Heart left ventricle (tissue), 16 donors: ENCODE measurements around the gene PCBD2. TPM values are rescaled to one million over a fixed set of nuclear protein-coding genes. Genes with fewer than 3 reads are reported as not detected.
"Not testable (repeated sequence)": the region's sequence is repeated elsewhere in the genome, so short reads cannot be mapped to it uniquely, and the experiment has no call there.

Experiments used
- ATAC-seq, 4 donors: fragments of 200-7000 bp; cut with Tn5 transposase; one replicate each; pipeline ENCODE4 v1.9.1; 2020 to 2022; ENCODE audit warnings: moderate library complexity in 4 of 4, mild to moderate bottlenecking in 3 of 4, moderate number of reproducible peaks in 1 of 4
- DNase-seq, 5 donors: peaks; one replicate each; pipeline ENCODE4 v3.0.0-alpha.2; 2020
- H3K27ac ChIP-seq, 12 donors: fragments of 200-600 bp; sonication (generic) in 4 of 12; one replicate each; pipeline versions ENCODE4 v1.5.0 to v1.8.0; 2016 to 2022; ENCODE audit warnings: mild to moderate bottlenecking in 2 of 12
- H3K27me3 ChIP-seq, 9 donors: fragments of 200-600 bp; sonication (generic) in 2 of 9; one replicate each; pipeline versions ENCODE4 v1.5.1 to v1.8.0; 2016 to 2022; ENCODE audit warnings: mild to moderate bottlenecking in 3 of 9
- H3K36me3 ChIP-seq, 9 donors: fragments of 200-600 bp; sonication (generic) in 2 of 9; one replicate each; pipeline versions ENCODE4 v1.5.0 to v1.8.0; 2018 to 2022; ENCODE audit warnings: mild to moderate bottlenecking in 2 of 9
- H3K4me1 ChIP-seq, 12 donors: fragments of 200-600 bp; sonication (generic) in 4 of 12; one replicate each; pipeline versions ENCODE4 v1.5.0 to v1.8.0; 2016 to 2022; ENCODE audit warnings: mild to moderate bottlenecking in 3 of 12
- H3K4me3 ChIP-seq, 12 donors: fragments of 200-600 bp; sonication (generic) in 4 of 12; one replicate each; pipeline versions ENCODE4 v1.5.0 to v1.8.0; 2017 to 2022; ENCODE audit warnings: mild to moderate bottlenecking in 9 of 12, moderate library complexity in 4 of 12
- H3K9me3 ChIP-seq, 12 donors: fragments of 200-600 bp; sonication (generic) in 4 of 12; one replicate each; pipeline versions ENCODE4 v1.5.0 to v1.8.0; 2016 to 2022; ENCODE audit warnings: mild to moderate bottlenecking in 1 of 12
- POLR2A ChIP-seq, 2 donors: fragments of 450-650 bp; IDR thresholded peaks; one replicate each; pipeline ENCODE4 v1.6.1; 2017; ENCODE audit warnings: antibody characterized with exemption in 2 of 2, mild to moderate bottlenecking in 2 of 2, moderate library complexity in 2 of 2
- WGBS, 4 donors: extraction: QIAGEN DNeasy Blood & Tissue Kit in 2 of 4; methylation state at CpG; one replicate each; pipeline versions ENCODE4 v1.1.5 to v1.1.7; 2013 to 2018; 5-methylcytosine and 5-hydroxymethylcytosine counted together
- intact Hi-C, 10 donors: fragments of 100-400 bp; cut with DNase I; formaldehyde crosslinking; loops; one replicate each; pipeline versions ENCODE4 v1.11.1 to v1.14.2; 2022
- polyA plus RNA-seq, 2 donors: library from polyadenylated mRNA; stranded (reverse); fragments of 200-250 nt; gene quantifications; one replicate each; pipeline ENCODE4 v1.2.3, GENCODE V29; 2013
- total RNA-seq, 9 donors: library from RNA; depleted of rRNA in 2 of 9; stranded (reverse); fragments of >200 nt in 2 of 9; fragmentation: NEBNext Ultra II Directional in 3 of 9; extraction: Animal tissue kit (Norgen Biotek cat#: 25700) in 3 of 9; gene quantifications; one replicate each; pipeline versions ENCODE4 v1.1.0 to v1.2.4, GENCODE V29; 2016 to 2023
- TF ChIP-seq, protein P1 (sequence below), 12 donors: fragments of 200-600 bp; sonication (generic) in 4 of 12; IDR thresholded peaks; one replicate each; pipeline versions ENCODE4 v1.5.0 to v1.8.0; 2018 to 2022; ENCODE audit warnings: antibody characterized with exemption in 12 of 12, mild to moderate bottlenecking in 5 of 12
- donor health status: ischemic (EF 13 %, LVEDD 7.1; RV severe dilation, severe dysfunction).
- donor health status: healthy with polysubstance abuse.
- donor health status: DM: no; HTN: yes; CAD: no.
- donor health status: DM: no; HTN: no; CAD: no.
- donor health status: ischemic (EF 25% LVEDD 6.9; RV normal size, moderate dysfunction).
- donor health status: ischemic (EF 25% LVEDD 5.7; RV mildly dilated, moderate dysfunction).
- donor health status: healthy.
- donor health status: DM: yes; HTN: yes; CAD: no.
- donor health status: ischemic (EF 35%, LVEDD 5.7; RV mildly dilated, moderate dysfunction).
- donor health status: nonischemic (EF 11% LVEDD 7.7; RV severe dilation, severe dysfunction).
- donor health status: DM: yes; HTN: yes; CAD: no.
- donor health status: PGD.
- donor health status: ischemic (EF 29% LVEDD 5.4; RV normal size, mild dysfunction).
- donor health status: nonischemic (EF 23%, LVEDD 6.1; RV moderate dilation, normal function).

PCBD2 gene
- total and polyA plus RNA-seq, 11 donors, result 9.1 to 31.6 (median 19.7) TPM

DNA sequence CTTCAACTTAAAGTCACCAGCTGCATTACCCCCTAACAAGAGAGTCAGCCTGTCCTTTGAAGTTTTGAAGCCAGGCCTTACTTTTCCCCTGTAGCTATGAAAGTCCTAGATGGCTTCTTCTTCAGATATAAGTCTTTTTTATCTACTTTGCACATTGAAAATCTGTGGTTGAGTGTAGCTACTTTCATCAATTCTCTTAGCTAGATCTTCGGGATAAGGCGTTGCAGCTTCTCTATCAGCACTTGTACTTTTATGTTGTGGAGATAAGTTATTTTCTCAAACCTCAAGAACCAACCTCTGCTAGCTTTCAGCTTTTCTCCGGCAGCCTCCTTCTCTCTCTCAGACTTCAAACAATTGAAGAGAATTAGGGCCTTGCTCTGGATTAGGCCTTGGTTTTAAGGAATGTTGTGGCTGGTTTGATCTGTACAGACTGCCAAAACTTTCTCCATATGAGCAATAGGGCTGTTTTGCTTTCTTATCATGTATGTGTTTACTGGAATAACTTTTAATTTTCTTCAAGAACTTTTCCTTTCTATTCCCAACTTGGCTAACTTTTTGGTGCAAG lies 84.4 kb downstream of the PCBD2 start:
- TF ChIP-seq, protein P1, sequence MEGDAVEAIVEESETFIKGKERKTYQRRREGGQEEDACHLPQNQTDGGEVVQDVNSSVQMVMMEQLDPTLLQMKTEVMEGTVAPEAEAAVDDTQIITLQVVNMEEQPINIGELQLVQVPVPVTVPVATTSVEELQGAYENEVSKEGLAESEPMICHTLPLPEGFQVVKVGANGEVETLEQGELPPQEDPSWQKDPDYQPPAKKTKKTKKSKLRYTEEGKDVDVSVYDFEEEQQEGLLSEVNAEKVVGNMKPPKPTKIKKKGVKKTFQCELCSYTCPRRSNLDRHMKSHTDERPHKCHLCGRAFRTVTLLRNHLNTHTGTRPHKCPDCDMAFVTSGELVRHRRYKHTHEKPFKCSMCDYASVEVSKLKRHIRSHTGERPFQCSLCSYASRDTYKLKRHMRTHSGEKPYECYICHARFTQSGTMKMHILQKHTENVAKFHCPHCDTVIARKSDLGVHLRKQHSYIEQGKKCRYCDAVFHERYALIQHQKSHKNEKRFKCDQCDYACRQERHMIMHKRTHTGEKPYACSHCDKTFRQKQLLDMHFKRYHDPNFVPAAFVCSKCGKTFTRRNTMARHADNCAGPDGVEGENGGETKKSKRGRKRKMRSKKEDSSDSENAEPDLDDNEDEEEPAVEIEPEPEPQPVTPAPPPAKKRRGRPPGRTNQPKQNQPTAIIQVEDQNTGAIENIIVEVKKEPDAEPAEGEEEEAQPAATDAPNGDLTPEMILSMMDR (IDR thresholded peaks at IDR 0.05), result no peak
- no peak for TF ChIP-seq POLR2A (IDR thresholded peaks at IDR 0.05)
- no peaks in the 10 kb centered on the region for H3K27me3 ChIP-seq
- DNase-seq, result no peak
- 78 to 92% (median 85%) methylated on average over 3 of the region's 3 CpGs for WGBS, 4 donors
- ATAC-seq, result no peak
- intact Hi-C loops, result no loop called here
- no peak overlapping the region for H3K4me3 ChIP-seq
- peaks cover 0 to 7% (median 0%) of the 10 kb centered on the region in 12 donors for H3K4me1 ChIP-seq
- no peaks in the 10 kb centered on the region for H3K36me3 ChIP-seq
- peaks cover 0 to 7% (median 0%) of the 10 kb centered on the region in 12 donors for H3K9me3 ChIP-seq
- no peak overlapping the region for H3K27ac ChIP-seq

- H3K4me1 ChIP-seq, H3K27me3 ChIP-seq, intact Hi-C loops, H3K27ac ChIP-seq, DNase-seq, H3K36me3 ChIP-seq, ATAC-seq, H3K4me3 ChIP-seq, H3K9me3 ChIP-seq: not testable (repeated sequence)
- WGBS, 4 donors, result 47 to 60% (median 53%) methylated on average over 5 of the region's 5 CpGs
Observed at GRCh38 chr5:134990183-134990582, 85.3 kb downstream of the PCBD2 start.

- Histone ChIP-seq H3K27me3 (no peaks in the 10 kb centered on the region), H3K4me3 (no peak overlapping the region), H3K9me3 (peaks cover 0 to 7% (median 0%) of the 10 kb centered on the region in 12 donors), H3K4me1 (peaks cover 0 to 7% (median 0%) of the 10 kb centered on the region in 12 donors), H3K36me3 (no peaks in the 10 kb centered on the region), H3K27ac (no peak overlapping the region)
- WGBS, 4 donors, result 91 to 95% (median 92%) methylated on average over 5 of the region's 5 CpGs
- intact Hi-C loops, result no loop called here
- TF ChIP-seq, protein P1 (IDR thresholded peaks at IDR 0.05), result no peak
- TF ChIP-seq POLR2A (IDR thresholded peaks at IDR 0.05), result no peak
- no peak for ATAC-seq
- DNase-seq, result no peak
Observed at GRCh38 chr5:134992148-134992547, 87.2 kb downstream of the PCBD2 start.

DNA sequence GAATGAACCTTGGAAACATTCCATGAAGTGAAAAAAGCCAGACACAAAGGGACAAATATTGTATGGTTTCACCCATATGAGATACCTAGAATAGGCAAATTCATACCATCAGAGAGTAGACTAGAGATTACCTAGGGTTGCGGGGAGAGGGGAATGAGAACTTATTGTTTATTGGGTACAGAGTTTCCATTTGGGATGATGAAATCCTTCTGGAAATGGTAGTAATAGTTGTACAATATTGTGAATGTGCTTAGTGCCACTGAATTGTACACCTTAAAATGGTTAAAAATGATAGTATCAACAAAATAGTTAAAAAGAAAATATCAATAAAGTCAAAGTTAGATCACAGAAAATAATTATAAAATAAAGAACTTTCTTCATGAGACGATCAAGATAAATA lies 88.2 kb downstream of the PCBD2 start:
- Histone ChIP-seq H3K9me3 (peaks cover 0 to 9% (median 0%) of the 10 kb centered on the region in 12 donors), H3K27ac (no peak overlapping the region), H3K4me1 (peaks cover 0 to 7% (median 0%) of the 10 kb centered on the region in 12 donors), H3K36me3 (no peaks in the 10 kb centered on the region), H3K4me3 (no peak overlapping the region), H3K27me3 (no peaks in the 10 kb centered on the region)
- WGBS, 4 donors, result 93 to 96% (median 94%) methylated on average over 2 of the region's 2 CpGs
- DNase-seq (no peak), ATAC-seq (peak in 1 of 4 donors; percentile 42)
- no peak for TF ChIP-seq POLR2A (IDR thresholded peaks at IDR 0.05)
- TF ChIP-seq, protein P1 (IDR thresholded peaks at IDR 0.05), result no peak
- intact Hi-C loops, result no loop called here
